Measurements from ENCODE around the gene CDH12.

DNA sequence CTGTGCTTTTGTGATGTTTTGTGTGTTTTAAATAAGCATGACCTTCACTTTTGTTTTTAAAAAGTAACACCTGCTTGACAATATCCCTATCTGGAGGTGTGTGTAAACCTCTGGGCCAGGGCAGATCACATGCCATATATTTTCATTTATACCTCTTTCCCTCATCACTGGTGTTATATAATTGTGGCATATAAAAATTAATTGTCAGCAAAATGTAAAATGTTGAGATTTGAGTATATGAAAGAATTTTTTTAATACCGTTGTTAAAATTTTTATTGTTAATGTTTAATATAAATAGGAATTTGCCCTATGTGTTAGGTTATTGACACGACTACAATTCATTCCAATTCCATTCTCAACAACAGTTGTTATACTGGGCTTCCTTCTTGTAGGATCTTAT lies 6.5 kb downstream of the CDH12 start:
- TF ChIP-seq, protein P1, sequence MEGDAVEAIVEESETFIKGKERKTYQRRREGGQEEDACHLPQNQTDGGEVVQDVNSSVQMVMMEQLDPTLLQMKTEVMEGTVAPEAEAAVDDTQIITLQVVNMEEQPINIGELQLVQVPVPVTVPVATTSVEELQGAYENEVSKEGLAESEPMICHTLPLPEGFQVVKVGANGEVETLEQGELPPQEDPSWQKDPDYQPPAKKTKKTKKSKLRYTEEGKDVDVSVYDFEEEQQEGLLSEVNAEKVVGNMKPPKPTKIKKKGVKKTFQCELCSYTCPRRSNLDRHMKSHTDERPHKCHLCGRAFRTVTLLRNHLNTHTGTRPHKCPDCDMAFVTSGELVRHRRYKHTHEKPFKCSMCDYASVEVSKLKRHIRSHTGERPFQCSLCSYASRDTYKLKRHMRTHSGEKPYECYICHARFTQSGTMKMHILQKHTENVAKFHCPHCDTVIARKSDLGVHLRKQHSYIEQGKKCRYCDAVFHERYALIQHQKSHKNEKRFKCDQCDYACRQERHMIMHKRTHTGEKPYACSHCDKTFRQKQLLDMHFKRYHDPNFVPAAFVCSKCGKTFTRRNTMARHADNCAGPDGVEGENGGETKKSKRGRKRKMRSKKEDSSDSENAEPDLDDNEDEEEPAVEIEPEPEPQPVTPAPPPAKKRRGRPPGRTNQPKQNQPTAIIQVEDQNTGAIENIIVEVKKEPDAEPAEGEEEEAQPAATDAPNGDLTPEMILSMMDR (IDR thresholded peaks at IDR 0.05): no peak
- no peak for TF ChIP-seq EP300 (IDR thresholded peaks at IDR 0.05)
- TF ChIP-seq POLR2A (IDR thresholded peaks at IDR 0.05): no peak

Measured in ovary (tissue), 3 donors.